ENCODE results near the gene WTIP.
A peak's percentile ranks its signal among the peaks of the same experiment; 100 is the strongest.
"Not testable (repeated sequence)": the region's sequence is repeated elsewhere in the genome, so short reads cannot be mapped to it uniquely, and the experiment has no call there.

Gene WTIP

DNA sequence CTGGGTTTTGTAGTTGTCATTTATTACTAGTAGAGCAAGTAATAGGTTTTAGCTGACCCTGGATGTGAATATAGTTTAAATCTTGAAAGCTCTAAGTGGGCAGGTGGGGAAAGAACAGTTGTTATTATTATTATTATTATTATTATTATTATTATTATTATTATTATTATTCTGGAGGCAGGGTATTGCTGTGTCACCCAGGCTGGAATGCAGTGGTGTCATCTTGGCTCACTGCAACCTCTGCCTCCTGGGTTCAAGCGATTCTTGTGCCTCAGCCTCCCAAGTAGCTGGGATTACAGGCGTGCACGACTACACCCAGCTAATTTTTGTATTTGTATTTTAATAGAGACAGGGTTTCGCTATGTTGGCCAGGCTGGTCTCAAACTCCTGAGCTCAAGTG, 3.1 kb upstream of the WTIP start:
- DNase-seq (ENCODE audit: low spot score): not testable (repeated sequence)

DNA sequence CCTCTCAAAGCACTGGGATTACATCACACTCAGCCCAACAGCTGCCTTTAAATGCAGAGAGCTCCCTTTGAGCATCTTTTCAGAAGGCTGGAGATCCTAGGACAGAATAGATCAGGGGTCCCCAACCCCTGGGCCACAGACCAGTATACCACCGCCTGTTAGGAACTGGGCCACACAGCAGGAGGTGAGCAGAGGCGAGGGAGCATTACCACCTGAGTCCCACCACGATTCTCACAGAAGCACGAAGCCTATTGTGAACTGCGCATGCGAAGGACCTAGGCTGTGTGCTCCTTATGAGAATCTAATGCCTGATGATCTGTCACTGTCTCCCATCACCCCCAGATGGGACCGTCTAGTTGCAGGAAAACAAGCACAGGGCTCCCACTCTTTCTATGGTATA, 2.2 kb upstream of the WTIP start:
- DNase-seq (ENCODE audit: low spot score): no peak

DNA sequence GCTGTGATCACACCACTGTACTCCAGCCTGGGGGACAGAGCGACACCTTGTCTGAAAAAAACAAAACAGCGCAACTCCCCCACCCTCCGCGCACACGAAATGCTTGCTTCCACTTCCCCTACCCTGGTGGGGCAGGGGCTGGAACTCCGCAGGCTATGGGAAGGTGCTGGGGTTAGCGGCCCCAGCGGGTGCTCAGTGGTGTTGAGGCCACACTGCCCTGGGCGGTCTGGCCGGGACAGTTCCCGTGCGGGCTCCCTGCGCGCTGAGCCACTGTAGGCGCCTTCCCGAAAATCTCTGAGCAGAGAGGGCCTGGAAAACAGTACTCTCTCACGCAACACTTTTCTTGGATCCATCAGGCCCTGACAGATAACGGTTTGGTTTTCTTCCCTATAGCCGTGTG, 1.1 kb upstream of the WTIP start:
- DNase-seq (ENCODE audit: low spot score): no peak

DNA sequence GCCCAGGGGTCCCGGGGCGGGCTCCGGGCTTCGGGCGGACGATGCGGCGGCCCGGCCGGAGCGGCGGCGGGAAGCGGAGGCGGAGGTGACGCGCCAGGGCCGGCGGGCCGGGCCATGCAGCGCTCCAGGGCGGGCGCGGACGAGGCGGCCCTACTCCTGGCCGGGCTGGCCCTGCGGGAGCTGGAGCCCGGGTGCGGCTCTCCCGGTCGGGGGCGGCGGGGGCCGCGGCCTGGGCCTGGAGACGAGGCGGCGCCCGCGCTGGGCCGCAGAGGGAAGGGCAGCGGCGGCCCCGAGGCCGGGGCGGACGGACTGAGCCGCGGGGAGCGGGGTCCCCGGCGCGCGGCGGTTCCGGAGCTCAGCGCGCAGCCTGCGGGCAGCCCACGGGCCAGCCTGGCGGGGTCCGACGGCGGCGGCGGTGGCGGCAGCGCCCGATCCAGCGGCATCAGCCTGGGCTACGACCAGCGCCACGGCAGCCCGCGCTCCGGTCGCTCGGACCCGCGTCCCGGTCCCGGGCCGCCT, 362 bp downstream of the WTIP start:
- DNase-seq (ENCODE audit: low spot score): no peak

DNA sequence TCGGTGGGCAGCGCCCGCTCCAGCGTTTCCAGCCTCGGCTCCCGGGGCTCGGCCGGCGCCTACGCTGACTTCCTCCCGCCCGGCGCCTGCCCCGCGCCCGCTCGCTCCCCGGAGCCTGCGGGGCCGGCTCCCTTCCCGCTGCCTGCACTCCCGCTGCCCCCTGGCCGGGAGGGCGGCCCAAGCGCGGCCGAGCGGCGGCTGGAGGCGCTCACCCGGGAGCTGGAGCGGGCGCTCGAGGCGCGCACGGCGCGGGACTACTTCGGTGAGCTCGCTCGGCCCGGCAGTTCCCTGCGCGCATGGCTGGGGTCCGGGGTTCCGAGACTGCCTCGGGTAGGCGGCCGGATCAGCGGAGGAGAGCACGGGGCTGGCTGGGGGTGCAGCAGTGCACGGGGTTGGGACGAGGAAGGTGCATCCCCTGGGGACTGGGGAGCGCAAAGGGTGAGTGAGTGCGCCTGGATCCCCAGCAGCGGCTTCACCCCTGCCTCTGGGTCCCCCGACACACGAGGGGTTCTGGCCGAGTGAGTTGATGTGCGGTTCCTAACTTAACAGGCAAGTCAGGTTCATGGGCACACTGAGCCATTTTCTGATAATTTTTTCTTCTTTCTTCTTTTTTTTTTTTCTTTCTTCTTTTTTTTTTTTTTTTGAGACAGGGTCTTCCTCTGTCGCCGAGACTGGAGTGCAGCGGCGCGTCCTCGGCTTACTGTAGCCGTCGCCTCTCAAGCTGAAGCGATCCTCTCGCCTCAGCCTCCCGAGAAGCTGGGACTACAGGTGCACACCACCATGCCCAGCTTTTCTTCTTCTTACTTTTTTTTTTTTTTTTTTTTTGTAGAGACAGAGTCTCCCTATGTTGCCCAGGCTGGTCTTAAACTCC, 1.1 kb downstream of the WTIP start:
- no peak for DNase-seq (ENCODE audit: low spot score)

DNA sequence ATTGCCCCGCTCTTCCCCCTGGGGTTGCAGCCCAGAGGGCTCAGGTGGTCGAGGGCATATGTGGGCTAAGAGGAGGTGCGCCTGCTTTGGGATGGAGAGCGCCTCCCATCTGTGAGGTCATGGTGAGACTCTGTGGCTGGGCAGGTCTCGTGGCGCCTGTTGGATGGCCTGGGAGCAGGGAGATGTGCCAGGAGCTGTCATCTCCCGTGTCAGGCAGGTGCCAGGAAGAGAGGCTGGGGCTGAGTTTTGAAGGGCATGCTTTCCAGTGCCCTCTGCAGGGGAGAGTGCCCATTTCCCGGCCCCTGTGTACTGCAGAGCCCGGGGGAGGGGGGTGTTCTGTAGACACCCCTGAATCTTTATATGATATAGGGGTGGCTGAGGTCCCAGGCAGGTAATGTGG, 2.8 kb downstream of the WTIP start:
- DNase-seq (ENCODE audit: low spot score): no peak

DNA sequence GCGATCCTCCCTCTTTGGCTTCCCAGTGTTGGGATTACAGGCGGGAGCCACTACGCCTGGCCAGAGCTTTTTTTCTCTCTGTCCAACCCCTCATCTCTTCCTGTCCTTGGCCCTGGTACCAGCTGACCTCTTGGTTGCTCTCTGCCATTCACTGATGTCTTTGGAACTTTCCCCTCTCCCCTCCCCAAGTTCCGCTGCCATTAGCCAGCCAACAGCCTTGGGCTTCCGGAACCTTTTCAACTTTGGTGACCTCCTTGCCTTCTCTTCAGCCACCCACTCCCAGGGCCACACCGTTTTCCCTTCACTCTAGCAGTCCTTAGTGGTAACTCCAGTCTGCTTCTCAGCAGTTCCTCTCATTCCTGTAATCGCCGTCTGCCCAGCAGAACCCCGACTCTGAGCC, 4.3 kb downstream of the WTIP start:
- DNase-seq (ENCODE audit: low spot score): no peak

DNA sequence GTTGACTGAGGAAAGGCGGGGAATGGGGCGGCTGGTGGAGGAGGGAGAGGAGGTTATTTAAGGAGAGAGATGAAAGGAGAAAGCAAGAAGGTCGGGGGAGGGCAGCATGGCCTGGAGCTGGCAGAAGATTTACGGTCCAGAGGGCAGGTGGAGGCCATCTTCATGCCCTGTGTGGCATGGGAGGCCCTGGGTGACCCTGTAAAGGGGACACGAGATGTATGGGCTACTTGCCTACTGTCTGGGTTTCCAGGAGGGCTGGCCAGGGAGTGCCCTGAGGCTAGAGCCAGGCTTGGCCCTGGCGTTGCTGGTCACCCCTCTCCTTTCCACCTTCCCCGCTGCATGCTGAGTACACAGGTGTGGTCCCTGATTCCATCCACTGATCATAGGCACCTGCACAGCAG, 6.1 kb downstream of the WTIP start:
- DNase-seq (ENCODE audit: low spot score): no peak

DNA sequence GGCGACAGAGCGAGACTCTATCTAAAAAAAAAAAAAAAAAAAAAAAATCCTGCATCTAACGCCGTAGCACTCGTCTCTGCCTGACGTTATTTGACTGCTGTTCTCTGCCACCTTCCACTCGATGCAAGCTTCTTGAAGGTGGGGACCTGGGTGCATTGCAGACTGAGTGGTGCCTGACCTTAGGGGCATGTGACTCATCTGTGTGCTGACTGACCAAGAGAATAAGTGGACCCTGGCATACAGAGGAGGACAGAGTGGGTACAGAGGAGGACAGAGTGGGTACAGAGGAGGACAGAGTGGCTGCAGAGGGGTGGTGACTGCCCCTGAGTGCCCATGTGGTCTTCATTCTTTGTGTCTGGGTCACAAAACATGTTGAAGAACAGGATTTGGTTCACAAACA, 7.6 kb downstream of the WTIP start:
- no peak for DNase-seq (ENCODE audit: low spot score)

DNA sequence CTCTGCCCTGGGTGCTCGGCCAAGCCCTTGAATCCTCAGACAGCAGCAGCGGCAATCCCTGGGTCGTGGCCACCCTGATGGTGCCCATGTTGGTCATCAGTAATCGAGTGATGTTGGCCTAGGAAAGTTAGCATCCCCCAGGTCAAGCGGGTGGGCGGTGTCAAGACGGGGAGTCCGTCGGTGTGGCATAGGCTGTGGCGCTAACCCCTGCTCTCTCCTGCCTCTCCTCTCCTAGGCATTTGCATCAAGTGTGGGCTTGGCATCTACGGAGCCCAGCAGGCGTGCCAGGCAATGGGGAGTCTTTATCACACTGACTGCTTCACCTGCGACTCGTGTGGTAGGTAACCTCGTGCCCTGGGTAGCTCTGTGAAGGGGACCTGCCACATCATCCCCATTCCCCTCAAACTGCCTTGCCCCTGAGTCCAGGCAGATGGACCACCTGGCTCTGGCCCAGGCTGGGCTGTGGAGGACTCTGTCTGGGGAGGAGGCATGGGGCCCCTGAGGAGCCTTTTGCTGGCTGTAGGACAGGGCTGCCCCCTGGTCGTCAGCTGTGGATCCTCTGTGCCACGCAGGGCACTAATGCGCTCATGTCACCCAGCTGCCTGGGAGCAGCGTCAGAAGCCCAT, 8.7 kb downstream of the WTIP start:
- no peak for DNase-seq (ENCODE audit: low spot score)

DNA sequence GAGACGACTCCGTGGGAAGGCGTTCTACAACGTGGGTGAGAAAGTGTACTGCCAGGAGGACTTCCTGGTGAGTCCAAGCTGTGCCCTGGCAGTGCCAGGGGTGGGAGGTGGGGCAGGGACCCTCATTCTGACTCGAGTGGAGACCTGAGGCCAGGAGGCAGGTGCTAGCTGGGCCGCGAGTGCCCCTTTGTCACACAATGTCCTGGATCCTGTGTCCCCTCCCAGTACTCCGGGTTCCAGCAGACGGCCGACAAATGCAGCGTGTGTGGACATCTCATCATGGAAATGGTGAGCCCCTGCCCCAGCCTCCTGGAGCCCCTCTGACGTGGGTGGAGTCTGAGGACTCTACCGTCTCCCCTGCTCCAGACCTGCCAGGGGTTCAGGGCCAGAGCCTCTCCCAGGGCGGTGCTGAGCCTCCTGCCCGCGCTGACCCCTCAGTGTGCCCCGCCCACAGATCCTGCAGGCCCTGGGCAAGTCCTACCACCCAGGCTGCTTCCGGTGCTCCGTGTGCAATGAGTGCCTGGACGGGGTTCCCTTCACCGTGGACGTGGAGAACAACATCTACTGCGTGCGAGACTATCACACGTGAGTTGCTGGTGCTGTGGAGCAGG, 11.6 kb downstream of the WTIP start:
- no peak for DNase-seq (ENCODE audit: low spot score)

DNA sequence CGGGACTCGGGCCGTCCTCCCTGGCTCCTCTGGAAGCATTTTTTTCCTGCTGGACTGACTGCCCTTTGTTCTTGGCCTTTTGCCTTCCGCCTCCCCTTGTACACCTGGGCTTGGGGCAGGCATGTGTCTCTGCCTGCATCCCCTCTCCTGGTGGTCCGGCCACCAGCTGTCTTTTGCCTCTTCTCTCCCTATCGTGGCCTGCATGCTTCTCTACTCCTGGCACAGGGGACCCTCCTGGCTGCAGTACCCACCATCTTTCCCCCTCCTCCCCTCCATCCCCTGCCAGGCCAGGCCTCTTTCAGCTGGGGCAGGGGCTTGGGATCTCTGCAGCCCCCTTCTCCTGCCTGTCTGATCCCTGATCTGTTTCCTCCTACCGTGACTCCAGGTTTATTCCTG, 12.1 kb downstream of the WTIP start:
- DNase-seq (ENCODE audit: low spot score): no peak

DNA sequence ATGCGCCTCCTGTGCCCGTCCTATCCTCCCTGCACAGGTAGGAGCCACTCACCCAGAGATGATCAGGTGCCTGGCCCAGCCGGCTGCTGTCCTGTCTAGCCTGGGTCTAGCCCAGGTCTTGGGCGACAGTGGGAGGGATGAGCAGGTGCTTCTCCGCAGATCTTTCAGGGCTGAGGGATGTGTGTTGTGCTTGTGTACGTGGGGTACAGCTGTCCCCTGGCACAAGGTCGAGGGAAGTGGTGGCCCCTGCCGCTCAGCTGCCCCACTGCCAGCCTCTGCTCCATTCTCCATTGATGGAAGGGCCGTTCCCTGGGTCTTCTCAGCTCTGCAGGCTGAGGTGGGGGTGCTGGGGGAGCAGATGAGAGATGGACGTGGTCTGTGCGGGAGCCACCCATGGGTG, 13.0 kb downstream of the WTIP start:
- DNase-seq (ENCODE audit: low spot score): no peak

DNA sequence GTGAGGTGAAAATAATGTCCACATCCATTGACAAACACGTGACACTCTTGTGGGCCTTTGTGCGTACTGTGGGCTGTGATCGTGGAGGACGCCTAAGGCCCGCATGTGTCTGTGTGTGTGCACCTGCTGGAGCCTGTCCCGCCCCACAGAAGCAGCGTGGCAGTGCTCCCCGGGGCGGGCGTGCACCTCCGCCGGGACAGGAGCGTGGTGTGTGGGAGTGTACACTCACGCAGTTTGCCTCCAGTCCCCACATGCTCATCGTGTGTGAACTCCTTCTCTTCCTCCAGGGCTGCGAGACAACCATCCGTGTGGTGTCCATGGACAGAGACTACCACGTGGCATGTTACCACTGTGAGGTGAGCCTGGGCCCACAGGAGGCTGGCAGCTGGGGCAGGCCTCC, 13.9 kb downstream of the WTIP start:
- no peak for DNase-seq (ENCODE audit: low spot score)

DNA sequence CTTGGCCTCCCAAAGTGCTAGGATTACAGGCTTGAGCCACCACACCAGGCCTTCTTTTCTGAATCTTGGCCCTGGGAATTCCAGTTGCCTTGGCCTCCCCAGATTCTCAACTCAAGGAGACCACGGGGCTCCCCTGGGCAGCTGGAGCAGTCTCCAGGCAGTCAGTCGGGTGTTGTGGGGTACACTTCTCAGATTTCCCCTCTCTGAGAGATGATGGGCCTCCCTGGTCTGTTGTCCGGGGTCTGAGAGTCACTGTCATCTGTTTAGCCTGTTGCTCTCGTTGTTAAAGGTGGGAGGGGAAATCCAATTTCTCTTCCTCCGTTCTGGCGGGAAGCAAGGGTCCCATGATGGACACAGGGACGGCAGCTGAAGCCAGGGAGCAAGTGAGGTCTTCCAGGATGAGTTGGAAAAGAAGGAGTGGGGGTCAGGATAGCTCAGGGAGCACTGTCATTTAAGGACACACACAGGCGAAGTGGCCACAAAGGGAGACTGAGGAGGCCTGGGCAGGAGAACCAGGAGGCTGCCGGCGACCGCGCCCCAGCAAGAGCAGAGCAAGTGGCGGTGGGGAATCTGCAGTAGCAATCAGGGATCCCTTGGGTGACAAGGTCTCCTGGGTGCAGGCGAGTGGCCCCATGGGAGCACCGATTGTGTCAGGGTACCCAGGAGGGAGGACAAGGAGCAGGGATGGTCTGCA, 15.7 kb downstream of the WTIP start:
- no peak for DNase-seq (ENCODE audit: low spot score)

DNA sequence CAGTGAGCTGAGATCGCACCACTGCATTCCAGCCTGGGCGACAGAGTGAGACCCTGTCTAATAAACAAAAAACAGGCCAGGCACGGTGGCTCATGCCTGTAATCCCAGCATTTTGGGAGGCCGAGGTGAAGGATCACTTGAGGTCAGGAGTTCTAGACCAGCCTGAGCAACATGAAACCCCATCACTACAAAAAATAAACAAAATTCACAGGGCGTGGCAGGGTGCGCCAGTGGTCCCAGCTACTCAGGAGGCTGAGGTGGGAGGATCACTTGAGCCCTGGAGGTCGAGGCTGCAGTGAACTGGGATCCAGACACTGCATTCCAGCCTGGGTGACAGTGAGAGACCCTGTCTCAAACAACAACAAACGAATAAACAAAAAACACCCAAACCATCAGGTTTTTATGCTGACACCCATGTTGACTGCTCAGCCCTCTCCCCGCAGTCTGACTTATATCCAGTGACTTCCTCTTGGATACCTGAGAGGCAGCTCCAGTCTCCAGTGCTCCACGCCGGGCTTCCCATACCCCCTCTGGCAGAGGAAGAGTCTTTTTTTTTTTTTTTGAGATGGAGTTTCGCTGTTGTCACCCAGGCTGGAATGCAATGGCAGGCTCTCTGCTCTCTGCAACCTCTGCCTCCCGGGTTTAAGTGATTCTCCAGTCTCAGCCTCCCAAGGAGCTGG, 17.7 kb downstream of the WTIP start:
- no peak for DNase-seq (ENCODE audit: low spot score)

DNA sequence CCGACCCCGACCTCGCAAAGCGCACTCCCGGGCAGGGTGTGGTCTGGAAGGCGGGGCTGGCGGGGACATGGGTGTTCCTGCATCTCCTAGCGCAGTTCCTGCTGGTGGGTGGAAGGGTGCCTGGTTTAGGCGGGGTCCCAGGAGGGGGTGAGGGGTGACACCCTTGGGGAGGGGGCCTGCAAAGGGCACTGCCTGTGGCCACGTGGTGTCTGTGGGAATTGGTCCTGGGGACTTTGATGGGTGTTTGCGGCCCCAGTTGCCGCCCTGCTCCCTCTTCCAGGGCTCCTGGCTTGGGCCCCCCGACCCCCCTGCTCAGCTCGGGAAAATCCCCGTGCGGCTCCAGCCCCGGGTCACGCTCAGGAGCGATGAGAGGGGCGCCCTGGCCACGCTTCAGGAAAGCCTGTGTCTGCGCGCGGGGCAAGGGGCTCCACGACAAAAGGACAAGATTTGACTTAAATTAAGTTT, 19.1 kb downstream of the WTIP start:
- DNase-seq (ENCODE audit: low spot score): no peak

DNA sequence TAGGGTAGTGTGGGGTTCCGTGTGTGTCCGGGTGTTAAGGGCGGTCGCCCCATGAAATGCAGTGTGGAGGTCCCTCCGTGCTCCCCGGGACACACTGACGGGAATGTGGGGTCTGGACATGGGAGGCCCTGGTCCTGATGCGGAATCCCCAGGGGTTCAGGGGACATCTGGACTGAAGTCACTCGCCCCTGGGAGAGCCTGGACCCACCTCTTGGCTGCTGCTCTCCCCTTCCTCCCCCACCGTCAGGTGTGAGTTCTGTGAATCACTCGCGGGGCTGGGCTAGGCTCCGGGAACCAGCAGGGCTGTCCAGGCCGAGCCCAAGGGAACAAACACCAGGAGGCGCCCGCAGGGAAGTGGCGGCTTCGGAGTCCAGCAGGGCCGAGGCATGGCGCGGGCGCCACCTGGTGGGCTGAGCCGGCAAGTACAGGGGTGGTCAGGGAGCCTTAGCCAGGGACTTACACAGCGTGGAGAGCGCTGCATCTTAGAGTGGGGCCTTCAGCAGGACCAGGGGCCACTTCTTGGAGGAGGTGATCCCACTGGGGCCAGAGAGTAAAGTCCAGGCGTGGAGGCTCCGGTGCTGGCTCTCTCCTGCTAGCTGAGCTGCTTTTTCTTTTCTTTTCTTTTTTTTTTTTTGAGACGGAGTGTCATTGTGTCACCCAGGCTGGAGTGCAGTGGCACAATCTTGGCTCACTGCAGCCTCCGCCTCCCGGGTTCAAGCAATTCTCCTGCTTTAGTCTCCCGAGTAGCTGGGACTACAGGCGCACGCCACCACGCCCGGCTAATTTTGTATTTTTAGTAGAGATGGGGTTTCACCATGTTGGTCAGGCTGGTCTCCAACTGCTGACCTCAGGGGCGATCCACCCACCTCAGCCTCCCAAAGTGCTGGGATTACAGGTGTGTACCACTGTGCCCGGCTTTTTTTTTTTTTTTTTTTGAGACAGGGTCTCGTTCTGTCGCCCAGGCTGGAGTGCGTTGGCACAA, 20.1 kb downstream of the WTIP start:
- peak; percentile 80 for DNase-seq (ENCODE audit: low spot score)

DNA sequence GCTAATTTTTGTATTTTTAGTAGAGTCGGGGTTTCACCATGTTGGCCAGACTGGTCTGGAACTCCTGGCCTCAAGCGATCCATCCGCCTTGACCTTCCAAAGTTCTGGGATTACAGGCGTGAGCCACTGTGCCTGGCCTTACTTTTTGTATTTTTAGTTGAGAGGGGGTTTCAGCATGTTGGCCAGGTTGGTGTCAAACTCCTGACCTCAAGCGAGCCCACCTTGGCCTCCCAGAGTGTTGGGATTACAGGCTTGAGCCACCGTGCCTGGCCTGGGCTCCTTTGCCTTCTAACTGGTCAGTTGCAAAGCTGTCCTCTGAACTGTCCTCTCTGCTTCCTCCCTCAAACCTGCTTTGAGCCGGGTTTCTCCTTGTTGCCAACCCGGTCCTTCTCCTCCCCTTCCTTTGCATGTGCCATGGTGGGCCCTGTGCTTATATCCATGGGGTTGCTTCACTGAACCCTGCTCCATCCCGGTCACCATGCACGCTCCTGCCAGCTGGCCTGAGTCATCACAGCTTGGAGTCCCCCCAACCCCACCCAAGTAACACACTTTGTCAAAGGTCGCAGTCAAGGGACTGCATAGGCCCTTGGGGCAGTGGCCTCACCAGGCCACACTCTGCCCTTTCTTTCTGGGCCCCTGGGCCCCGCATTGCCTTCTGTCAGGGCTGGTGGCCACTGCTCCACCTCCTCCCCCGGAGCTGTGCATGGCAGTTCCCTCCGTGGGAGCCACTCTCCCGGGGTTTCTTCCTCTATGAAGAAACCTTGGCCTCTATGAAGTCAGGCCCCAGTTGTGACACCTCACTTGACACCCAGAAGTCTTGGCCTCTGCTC, 21.2 kb downstream of the WTIP start:
- DNase-seq (ENCODE audit: low spot score): no peak
